Activated CD4-positive, alpha-beta T cell treated with anti-CD3 and anti-CD28 coated beads, Interleukin-2, Interleukin-4, amounts not matched to agents 100 ng/mL and 50 ng/mL, durations not matched to agents 16 hours and 8 hours (primary cell): ENCODE measurements around the gene FAM111B.
"Not testable (repeated sequence)": the region's sequence is repeated elsewhere in the genome, so short reads cannot be mapped to it uniquely, and the experiment has no call there.

Source experiments
- DNase-seq: peaks from one replicate; pipeline ENCODE4 v3.0.0-alpha.2; 2020; ENCODE audit warnings: low spot score

FAM111B gene

DNA sequence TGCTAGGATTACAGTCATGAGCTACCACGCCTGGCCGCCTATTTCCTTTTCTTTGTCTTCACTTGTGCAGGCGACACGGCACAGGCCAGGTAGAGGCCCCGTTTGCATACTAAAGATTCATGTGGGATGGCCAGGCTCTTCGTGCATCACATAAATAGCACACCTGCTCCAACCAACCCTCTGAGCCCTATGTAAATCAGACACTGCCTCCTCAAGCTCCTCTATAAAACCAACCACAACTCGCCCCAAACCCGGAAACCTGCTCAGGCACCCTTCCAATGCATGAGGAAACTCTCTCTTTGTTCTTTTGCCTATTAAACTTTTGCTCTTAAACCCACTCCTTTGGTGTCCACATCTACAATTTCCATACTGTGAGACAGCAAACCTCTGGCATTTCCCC, 9.1 kb upstream of the FAM111B start:
- DNase-seq, result not testable (repeated sequence)

- DNase-seq, result peak; percentile 71
Measured at GRCh38 chr11:59102259-59102765, 4.7 kb upstream of the FAM111B start.

- peak; percentile 15 for DNase-seq
Measured at GRCh38 chr11:59107721-59108120, 684 bp downstream of the FAM111B start.

DNA sequence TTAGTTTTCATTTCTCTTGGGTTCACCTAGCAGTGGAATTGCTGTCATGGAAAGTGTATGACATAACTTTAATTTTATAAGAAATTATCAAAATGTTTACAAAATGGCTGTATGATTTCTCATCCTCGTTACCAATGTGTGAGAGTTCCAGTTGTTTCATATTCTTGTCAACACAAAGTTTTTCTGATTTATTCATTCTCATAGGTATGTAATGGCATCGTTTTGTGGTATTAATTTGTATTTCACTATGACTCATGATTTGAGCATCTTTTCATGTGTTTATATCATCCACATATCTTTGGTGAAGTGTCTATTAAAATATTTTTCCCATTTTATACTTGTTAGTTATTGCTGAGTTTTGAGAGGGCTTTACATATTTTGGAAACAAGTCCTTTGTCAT, 5.5 kb downstream of the FAM111B start:
- DNase-seq, result no peak

DNA sequence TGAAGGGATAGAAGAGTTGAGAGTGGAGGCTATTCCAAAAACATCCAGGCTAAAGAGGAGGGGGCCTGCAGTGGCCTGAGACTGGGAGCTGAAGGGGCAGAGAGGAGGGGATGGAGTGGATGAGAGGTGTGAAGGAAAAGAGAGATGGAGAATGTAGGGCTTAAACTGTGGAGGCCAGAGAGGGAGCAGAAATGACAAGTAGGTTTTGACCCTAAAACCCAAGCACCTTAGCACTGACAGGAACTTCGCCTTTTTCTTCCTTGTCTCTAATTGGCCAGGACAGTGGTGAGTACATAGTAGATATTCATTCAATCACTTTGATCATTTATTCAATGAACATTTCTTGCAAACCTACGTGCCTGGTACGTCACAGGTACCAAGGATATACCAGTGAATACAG, 7.3 kb downstream of the FAM111B start:
- no peak for DNase-seq

DNA sequence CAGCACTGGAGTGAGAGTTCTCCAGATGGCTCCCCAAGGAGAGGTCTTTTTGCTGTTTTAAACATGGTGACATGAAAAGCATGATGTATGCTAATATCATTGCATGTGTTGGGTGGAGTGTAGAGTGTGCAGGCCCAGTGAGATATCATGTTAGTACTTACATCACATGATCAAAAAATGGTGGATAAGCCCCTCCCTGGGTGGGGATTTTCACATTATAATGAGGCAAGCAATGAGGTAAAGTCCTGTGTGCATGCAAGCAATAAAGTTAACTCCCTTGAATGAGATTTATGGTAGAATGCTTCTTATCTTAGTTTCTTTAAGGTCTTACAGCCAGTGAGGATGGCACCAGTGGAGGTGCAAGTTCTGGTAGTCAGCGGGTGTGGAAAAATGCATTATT, 8.5 kb downstream of the FAM111B start:
- no peak for DNase-seq

DNA sequence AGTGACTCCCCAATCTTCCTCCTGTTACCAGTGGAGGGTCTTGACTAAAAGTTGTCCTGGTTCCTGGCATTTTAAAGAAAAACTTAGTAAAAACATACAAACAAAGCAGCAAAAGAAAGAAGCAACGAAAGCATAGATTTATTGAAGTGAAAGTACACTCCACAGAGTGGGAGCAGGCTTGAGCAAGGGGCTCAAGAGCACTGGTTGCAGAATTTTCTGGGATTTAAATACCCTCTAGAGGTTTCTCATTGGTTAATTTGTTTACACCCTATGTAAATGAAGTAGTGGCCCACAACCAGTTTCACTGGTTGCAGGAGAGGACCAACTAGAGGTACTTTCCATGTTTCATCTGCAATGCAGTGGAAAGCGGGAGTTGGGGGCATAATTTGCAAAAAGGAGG, 10.7 kb downstream of the FAM111B start:
- no peak for DNase-seq

DNA sequence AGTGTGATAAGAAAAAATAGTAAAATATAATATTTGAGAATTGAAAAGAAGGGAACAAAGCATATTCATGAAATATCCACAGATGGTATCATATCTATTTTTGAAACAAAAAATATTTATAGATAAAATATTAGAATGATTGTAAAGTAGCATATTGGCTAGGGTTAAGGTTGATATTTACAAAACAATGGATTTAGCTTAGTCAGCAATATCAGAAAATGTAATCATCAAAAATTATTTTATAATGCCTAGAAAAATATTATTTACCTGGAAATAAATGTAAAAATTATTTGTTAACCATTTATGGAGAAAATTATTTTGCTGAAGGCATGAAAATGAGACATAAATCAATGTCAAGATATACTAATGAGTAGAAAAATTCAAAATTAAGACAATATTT, 12.8 kb downstream of the FAM111B start:
- DNase-seq, result no peak

DNA sequence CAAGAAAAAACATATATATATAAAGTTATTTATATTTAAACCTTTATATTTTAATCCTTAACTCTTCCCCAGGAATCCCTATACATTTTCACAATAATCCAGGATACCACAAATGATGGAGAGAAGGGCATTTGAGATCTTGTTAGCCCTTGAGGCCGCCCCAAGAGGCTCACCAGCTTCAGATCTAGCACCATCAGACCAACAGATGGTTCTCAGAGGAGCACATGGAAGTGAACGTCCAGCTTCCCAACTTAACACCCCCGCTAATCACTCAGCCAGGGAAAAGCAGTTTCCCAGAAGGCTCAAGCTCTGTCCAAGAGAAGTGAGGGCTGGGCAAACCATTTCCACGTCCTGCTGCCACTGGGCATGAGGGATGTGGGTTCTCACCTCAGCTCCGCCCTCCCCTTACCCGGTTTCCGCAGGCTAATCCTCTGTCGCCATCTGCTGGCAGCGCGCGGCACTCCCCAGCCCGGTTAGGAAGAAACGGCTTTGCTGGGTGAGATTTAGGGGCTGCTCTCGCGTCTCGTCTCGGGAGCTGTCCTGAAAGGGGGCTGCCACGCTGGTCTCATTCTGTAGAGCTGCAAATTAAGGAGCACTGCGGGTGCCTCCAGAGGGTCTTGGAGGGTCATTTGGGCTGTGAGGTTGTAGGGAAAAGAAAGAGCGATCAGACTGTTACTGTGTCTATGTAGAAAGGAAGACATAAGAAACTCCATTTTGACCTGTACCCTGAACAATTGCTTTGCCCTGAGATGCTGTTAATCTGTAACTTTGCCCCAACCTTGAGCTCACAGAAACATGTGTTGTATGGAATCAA, 28.8 kb downstream of the FAM111B start:
- DNase-seq, result peak; percentile 86

DNA sequence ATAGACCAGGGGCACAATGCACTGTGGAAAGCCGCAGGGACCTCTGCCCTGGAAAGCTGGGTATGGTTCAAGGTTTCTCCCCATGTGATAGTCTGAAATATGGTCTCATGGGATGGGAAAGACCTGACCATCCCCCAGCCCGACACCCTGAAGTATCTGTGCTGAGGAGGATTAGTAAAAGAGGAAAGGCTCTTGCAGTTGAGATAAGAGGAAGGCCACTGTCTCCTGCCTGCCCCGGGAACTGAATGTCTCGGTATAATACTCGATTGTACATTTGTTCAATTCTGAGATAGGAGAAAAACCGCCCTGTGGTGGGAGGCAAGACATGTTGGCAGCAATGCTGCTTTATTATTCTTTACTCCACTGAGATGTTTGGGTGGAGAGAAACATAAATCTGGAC, 29.5 kb downstream of the FAM111B start:
- not testable (repeated sequence) for DNase-seq

GRCh38 chr11:59137190-59137589, 30.2 kb downstream of the FAM111B start:
- no peak for DNase-seq

DNA sequence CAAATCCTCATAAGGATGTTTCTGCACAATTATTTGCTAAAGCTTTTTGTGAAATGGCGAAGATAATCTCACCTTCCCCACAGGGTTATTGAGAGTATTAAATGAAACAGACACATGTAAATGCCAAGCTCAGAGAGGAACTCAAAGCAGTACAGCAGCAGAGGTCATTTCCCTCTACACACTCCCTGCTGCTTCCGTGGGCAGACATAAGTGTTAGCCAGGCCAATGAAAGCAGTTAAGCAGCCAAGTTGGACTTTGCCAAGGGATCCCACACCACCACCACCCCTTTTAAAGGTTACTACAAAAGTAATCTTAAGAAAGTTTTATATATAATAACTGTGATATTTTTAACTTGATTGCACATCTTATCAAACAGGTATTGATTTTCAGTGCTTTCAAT, 31.6 kb downstream of the FAM111B start:
- DNase-seq, result no peak

DNA sequence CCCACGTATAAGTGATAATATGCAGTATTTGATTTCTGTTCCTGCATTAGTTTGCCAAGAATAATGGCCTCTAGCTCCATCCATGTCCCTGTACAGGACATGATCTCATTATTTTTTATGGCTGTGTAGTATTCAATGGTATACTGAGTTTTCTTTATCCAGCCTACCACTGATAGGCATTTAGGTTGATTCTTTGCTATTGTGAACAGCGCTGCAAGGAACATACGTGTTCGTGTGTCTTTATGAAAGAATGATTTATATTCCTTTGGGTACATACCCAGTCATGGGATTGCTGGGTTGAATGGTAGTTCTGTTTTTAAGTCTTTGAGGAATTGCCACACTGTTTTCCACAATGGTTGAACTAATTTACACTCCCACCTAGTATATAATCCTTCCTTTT, 34.2 kb downstream of the FAM111B start:
- no peak for DNase-seq

DNA sequence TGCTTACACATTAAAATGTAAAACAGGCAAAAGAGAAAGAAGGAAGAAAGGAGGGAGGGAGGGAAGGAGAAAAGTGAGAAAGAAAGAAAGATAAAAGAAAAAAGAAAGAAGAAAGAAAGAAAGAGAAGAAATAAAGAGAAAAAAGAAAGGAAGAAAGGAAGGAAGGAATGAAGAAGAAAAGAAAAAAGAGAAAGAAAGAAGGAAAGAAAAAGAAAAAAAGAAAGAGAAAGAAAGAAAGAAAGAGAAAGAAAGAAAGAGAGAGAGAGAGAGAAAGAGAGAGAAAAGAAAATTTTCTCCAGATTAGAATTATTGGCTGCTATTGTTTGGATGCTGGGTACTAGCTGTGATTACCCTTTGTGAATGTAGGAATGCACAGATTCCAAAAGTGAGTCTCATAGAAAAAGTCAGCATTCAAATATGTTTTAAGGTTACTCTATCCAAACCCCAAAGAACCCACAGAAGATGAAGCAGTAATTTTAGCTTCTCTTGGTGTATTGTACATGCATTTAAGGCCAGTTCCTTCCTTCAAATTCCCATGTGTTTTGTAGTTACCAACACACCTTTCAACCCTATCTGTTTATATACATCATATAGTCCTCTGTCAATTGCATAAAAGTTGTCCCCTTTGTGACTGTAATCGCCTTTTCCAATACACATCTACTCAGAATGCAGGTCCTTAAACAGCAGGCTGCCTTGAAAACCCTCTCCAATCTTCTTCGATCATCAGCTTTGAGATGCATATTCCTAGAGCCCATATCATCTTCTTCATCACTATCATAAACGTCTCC, 34.8 kb downstream of the FAM111B start:
- no peak for DNase-seq

DNA sequence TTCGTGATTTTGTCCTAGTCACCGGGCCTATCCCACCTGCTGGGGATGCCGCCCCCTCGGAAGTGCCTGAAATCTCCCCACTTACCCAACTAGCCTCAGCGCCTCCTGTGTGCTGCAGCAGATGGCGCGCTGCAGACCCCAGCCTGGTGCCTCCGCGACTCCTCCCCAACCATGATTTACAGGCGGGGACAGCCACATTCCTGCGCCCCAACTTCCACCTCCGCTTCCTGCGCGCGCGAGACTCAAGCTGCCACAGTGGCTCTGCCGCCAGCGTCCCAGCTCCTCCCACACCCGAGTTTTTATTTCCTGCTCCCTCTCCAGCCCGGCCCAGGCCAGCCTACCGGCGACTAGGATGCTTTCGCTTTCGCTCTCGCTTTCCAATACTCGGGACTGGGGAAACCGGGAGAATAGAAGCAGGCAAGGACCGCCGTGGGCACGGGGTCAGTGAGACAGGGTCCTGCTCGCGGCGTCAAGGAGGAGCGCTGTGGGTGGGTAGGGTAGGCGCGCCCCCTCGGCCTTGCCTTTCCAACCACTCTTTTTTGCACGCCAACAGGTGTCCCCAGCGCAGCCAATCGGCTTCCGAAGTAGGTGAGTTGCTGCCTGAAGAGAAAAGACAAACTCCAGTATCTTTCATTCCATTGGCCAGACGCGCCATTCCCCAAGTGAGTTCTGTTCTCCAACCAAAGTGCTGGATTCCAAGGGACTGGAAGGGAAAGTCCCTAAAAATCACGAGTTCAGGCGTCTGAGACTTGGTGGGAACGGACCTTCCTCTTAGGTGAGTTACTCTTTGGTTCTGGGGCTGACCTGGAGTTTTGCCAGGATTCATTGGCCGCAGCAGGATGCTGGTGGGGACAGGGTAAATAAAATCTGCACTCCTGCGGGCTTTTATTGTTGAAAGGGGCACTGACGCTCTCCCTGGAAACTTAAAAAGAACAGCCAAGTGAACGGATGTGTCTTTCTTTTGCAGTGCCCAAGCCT, 35.8 kb downstream of the FAM111B start, which contains the start of gene FAM111A:
Gene FAM111A (plus strand): TSS at position 327 of the 978 bp plus-strand sequence. CDS start 6,017 bp downstream, outside the sequence.
- peak; percentile 91 for DNase-seq

GRCh38 chr11:59144096-59144495, 37.1 kb downstream of the FAM111B start:
- DNase-seq, result no peak

GRCh38 chr11:59144579-59145345, 37.7 kb downstream of the FAM111B start:
- peak; percentile 85 for DNase-seq

- no peak for DNase-seq
Measured at GRCh38 chr11:59145534-59145933, 38.5 kb downstream of the FAM111B start.

GRCh38 chr11:59151761-59152160, 44.7 kb downstream of the FAM111B start:
- DNase-seq, result no peak

GRCh38 chr11:59152312-59152951, 45.4 kb downstream of the FAM111B start:
- DNase-seq, result peak; percentile 57
